ENCODE measurements around the gene SMCR8. TPM values are rescaled to one million over a fixed set of nuclear protein-coding genes. Genes with fewer than 3 reads are reported as not detected.

The SMCR8 gene
- total RNA-seq, 1 donor from 2014 or later: 13.4 TPM

DNA sequence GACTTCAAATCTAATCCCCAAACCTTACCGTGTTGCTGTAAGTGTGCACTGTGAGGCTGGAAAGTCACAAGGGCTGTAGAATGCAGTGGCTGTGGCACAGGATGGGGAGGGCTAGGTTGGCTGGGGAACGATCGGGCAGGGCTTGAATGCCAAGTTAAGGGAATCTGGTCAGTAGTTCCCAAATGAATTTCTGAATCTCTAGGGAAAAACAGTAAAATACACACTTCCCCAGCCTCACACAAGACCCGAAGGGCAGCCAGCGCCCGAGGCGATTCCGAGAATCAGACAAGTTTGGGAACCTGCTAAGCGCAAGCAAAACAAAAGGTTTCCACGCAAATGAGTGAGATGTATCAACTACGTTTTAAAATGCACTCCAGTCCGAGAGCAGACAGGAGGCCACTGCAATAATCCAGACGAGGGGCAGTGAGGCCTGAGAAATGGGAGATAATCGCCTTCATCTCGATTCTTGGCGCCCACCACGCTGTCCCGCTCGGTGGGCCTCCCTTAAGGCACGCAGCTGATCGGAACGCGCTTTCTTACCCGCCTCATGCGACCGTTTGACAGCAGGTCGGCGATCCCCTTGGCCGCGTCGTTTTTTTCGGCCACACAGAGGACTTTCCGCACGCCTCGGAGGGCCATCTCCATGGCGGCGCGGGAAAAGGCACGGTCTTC, 898 bp upstream of the SMCR8 start:
- intact Hi-C loops (cut with DNase I): loop anchor here (10.0 kb wide), 1 partner anchor 49 kb away; the partner anchor contains the start of gene MIEF2
- no peak for ATAC-seq
- no peak for DNase-seq (ENCODE audit: low spot score)

DNA sequence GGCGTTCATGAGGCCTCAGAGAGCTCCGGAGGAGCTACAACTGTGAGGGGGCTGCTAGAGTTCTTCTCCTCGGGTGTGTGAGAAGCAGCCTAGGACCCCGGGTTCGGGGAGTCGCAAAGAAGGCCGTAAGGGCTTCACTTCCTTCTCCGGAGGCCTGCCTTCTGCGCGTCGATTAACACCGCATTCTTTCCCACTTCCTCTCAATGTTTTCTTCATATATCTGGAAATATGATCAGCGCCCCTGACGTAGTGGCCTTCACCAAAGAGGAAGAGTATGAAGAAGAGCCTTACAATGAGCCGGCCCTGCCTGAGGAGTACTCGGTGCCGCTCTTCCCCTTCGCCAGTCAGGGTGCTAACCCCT, 449 bp downstream of the SMCR8 start:
- DNase-seq (ENCODE audit: low spot score) (no peak), ATAC-seq (peak; percentile 2)
- intact Hi-C loops (cut with DNase I): loop anchor here (10.0 kb wide), 1 partner anchor 51 kb away; the partner anchor contains the start of gene MIEF2

DNA sequence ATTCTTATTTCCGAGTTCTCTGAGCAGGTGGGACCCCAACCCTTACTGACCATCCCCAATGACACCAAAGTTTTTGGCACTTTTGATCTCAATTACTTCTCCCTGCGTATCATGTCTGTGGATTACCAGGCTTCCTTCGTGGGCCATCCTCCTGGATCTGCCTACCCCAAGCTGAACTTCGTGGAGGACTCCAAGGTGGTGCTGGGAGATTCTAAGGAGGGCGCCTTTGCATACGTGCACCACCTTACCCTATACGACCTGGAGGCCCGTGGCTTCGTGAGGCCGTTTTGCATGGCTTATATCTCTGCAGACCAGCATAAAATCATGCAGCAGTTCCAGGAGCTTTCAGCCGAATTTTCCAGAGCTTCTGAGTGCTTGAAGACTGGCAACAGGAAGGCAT, 868 bp downstream of the SMCR8 start:
- ATAC-seq: no peak
- intact Hi-C loops (cut with DNase I): loop anchor here (10.0 kb wide), 1 partner anchor 51 kb away; the partner anchor contains the start of gene MIEF2
- no peak for DNase-seq (ENCODE audit: low spot score)

DNA sequence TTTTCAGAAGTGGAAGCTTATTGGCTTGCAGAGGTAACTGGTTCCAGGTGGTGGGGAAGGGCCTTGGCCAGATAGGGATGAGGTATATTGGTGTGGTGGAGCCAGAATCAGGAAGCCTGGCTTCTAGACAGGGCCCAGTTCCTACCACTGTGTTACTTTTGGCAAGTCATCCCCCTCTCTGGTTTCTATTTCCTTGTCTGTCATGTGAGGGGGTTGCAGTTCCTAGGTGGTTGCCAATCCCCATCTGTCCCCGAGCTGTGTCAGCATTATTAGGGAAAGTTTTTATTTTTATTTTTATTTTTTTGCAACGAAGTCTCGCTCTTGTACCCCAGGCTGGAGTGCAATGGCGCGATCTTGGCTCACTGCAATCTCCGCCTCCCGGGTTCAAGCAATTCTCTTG, 3.0 kb downstream of the SMCR8 start:
- ATAC-seq: no peak
- intact Hi-C loops (cut with DNase I): loop anchor here (10.0 kb wide), 1 partner anchor 53 kb away; the partner anchor contains the start of gene MIEF2
- no peak for DNase-seq (ENCODE audit: low spot score)

DNA sequence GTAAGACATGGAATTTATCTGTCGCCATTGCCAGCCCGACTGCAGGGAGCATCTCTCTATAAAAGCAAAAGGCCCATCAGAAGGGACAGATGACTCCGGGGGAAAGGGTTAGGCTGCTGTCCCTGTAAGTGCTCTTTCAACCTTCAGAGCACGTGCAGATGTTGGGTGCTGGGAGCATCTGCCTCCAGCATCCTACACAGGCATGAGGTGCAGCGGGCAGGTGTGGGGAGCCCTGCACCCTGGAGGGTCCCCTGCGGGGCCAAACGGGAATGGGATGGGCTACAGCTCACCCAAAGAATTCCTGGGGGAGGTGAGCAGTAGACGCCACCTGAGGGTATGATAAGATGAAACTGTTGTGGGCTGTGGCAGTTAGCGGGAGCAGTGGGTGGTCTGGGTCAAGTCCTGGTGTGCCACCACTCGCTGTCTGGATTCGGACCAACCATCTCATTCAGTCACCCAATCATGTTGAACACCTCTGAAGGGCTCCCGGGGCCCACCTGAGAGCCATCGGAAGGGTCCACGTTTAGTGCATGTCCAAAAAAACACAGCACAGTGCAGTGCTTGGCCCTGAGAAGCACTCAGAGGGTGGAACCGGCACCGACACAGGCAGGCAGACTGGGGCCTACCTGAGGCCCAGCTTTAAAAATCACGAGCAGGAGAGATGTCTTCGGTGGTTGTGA, 3.8 kb downstream of the SMCR8 start:
- no peak for DNase-seq (ENCODE audit: low spot score)
- intact Hi-C loops (cut with DNase I): loop anchor here (10.0 kb wide), 1 partner anchor 54 kb away; the partner anchor contains the start of gene MIEF2
- ATAC-seq: no peak

DNA sequence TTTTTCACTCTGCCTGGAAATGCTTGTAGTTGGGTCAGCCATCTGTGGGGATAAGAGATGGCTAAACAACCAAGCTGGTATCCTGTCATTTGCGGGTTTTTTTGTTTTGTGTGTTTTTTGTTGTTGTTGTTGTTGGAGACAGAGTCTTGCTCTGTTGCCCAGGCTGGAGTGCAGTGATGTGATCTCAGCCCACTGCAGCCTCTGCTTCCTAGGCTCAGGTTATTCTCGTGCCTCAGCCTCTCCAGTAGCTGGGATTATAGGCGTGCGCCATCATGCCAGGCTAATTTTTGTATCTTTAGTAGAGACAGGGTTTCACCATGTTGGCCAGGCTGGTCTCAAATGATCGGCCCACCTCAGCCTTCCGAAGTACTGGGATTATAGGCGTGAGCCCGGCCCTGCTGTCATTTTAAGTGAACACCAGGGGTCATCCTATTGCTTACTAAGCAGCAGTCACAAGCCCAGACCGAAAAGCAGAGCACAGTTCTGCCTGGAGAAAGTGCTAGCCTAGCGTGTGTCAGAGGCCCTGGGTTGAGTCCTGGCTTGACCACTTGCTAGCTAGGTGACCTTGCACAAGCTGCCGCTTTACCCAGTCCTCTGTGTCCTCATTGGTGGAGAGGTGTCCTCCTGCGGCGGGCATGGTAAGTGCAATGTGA, 4.6 kb downstream of the SMCR8 start:
- intact Hi-C loops (cut with DNase I): loop anchor here (10.0 kb wide), 1 partner anchor 55 kb away; the partner anchor contains the start of gene MIEF2
- no peak for ATAC-seq
- DNase-seq (ENCODE audit: low spot score): no peak

DNA sequence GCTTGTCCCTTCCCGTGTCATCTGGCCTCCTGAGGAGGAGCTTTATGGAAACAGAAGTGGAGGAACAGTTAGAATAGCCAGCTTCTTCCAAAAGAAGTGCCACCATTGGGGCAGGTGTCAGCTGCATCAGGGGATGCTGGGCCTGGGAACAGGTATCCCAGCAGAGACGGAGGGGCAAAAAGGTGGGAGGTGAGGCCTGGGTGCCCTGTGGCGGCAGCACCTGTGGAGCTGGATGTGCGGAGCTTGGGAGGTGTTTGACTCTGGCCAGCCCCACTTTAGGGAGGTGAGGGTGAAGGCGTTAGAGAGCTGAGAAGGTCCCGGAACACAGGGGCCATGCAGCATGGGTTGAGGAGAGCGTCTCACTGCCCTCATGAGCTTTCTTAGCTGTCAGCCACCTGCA, 5.2 kb downstream of the SMCR8 start:
- DNase-seq (ENCODE audit: low spot score): no peak
- intact Hi-C loops (cut with DNase I): no loop called here
- ATAC-seq: no peak

DNA sequence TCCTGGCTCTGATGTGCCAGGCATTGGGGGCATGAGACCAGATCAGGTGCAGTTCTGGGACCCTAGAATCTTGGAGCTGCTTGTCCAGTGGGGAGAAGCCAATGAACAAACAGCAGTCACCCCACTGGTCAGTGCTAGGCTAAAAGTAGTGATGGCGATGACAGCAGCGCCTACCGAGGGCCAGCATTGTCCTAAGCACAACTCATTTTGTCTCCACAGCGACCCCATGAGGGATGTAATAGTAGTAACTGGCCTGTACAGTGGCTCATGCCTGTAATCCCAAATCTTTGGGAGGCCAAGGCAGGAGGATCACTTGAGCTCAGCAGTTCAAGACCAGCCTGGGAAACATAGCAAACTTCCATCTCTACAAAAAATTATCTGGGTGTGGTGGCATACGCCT, 6.2 kb downstream of the SMCR8 start:
- no peak for DNase-seq (ENCODE audit: low spot score)
- intact Hi-C loops (cut with DNase I): no loop called here
- no peak for ATAC-seq

DNA sequence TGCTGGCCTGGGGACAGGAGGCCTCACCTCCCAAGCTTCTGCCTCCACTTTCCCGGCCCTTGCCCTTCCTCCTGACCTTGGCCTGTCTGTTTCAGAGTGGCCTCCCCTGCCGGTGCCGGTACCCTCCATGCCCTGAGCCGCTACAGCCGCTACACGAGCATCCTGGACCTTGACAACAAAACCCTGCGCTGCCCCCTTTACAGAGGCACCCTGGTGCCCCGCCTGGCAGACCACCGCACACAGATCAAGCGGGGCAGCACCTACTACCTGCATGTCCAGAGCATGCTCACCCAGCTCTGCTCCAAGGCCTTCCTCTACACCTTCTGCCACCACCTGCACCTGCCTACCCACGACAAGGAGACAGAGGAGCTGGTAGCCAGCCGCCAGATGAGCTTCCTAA, 7.4 kb downstream of the SMCR8 start:
- ATAC-seq (no peak), DNase-seq (ENCODE audit: low spot score) (no peak)
- intact Hi-C loops (cut with DNase I): no loop called here

DNA sequence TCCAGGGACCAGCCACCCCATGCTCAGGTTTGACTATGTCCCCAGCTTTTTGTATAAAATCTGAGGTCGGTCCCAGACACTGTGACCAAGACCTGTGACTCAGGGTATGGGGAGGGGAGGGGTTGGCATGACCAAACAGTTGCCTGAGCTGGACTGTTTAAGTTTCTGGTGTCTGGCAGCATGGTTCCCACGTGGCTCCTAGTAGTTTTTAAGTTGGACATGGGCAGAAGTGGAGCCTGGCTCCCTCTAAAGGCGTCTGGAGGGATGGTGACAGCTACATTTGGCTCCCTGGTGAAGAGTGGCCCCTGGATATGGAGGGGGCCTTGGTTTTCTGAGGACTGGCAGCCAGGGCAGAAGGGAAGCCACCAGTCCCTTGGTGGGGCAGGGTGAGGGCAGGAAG, 7.9 kb downstream of the SMCR8 start:
- DNase-seq (ENCODE audit: low spot score) (no peak), ATAC-seq (no peak)
- intact Hi-C loops (cut with DNase I): no loop called here

DNA sequence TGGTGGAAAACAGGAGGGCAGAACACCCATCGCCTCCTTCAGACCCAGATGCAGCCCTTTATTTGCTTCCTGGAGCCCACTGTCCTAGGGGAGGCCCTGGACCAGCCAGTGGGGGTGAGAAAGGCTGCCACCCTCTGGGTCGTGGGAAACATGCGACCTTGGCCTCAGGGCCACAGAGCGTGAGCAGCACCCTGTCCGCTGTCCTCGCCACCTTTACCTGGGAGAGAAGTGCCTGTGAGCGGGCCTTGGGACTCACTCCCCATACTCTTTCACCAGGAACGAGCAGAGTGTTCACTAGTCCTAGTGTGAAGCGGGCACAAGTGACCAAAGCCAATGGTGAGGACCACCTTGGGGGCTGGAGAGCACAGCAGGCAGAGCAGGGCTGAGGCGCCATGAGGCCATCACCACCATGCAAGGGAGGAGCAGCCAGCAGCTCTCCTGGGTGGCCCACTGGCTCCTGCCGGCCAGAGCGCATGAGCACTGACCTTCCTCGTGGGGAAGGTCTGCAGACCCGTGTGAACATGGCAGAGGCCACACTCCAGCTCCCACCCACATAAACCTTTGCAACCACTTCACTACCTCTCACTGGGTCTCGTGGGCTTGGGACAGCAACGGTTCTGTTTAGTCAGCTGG, 8.5 kb downstream of the SMCR8 start:
- intact Hi-C loops (cut with DNase I): no loop called here
- no peak for DNase-seq (ENCODE audit: low spot score)
- ATAC-seq: no peak

DNA sequence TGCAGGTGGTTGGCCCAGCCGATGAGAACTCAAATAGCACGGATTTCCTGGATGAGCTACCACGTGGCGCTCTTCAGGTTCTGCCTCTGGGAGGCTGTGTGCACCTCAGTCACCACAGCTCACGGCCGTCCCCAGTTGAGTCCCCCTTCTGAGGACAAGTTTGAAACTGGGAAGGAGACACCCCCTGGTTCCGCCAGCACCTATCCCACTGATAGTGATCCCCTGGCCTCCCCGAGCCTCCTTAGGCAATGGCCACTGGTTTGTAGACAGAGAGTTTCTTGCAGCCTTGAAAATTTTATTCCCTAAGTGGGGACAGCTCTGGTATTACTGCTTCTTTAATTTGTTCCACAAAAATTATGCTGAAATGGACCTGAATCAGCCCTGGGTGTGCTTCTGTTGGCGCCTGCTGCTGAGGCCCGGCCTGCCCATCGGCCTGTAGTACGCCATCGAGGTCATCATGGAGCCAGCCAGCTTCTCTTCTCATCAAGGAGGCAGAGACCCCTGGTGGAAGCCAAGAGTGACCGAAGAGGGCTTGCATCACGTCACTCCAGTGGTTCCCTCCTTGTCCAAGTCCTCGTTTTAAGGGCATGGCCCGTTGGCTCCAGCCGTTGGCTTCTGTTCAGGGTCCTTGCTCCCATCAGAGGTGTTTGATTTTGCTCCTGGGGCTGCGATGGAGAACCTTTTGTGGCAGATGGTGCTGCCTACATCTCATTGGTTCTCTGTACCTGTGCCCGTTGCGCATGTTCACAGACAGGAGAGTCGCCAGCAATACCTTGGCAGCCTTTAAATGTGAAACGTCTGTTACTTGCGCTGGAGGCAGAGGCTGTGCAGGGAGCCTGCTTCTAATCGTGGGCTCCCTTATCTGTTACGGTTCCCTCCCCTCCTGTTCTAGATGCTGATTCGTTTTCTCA, 9.3 kb downstream of the SMCR8 start:
- ATAC-seq (peak; percentile 71), DNase-seq (ENCODE audit: low spot score) (no peak)
- intact Hi-C loops (cut with DNase I): no loop called here

DNA sequence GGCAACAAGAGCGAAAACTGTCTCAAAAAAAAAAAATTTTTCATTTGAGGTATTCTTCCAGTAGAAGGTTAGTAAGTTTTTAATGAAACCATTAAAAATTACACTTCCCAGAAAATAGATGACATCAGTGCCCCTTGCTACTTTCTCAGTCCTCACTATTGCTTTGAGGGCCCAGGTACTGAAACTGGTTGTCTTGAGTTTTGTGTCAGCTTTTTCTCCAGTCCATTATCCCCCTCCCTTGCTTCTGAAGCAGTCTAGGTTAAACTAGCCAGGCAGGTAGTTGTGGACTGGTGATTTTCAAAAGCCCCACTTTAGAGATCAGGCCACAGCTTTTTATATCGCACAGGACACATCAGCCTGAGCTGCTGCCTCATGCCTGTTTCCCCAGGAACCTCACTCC, 10.9 kb downstream of the SMCR8 start:
- no peak for ATAC-seq
- intact Hi-C loops (cut with DNase I): no loop called here
- no peak for DNase-seq (ENCODE audit: low spot score)

DNA sequence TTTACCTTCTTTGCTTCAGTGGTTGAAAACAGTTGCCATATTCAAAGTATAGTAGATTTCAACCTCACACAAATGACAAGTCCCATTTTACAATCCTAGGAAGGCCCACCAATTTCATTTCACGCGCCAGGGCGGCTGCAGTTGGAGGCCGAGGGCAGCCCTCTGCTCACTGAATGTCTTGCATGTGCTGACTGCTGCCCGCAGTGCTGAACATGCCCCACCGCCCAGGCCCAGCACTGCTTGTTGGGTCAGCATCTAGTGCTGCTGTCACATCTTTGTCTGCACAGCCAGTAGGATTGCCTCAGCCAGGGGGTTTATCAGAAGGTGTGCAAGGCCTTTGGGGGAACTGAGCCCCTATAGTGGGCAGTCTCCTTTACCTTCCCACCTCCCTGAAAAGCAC, 11.5 kb downstream of the SMCR8 start:
- intact Hi-C loops (cut with DNase I): no loop called here
- DNase-seq (ENCODE audit: low spot score) (no peak), ATAC-seq (no peak)

DNA sequence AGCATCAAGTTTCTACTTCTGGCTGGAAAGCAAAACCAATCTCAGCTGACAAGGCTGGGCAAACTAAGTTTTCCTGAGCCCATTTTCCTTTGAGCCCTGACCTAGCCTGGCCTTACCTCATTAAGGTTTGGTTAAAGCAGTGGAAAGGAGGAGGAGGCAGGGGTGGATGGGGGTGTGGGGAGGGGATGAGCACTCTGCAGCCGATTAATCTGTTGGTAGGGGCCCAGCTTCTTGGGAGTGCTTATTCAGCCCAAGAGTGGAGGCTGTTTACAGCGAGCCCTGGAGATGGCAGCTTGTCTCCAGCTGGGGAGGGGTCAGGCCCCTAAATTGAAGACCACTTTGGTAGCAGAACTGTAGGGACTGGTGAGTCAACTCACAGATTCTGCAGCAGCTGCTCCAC, 12.0 kb downstream of the SMCR8 start:
- no peak for DNase-seq (ENCODE audit: low spot score)
- intact Hi-C loops (cut with DNase I): no loop called here
- peak; percentile 10 for ATAC-seq

DNA sequence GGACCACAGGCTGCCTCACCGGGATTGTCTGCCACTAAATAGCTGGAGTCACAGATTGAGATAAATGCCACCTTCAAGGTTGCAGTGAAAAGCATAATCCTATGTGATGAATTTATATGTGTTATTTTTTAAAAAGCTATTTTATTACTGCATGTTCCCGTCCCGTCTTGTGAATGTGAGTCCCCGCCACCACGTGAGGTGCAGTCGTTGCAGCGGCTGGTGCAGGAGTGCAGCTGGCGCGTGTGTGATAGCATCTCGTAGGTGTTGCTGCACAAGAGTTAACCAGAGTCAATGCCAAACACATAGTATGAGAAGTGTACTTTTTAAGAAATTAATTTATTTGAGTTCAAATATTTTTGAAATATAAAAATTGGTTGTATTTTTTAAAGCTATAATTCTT, 12.5 kb downstream of the SMCR8 start:
- DNase-seq (ENCODE audit: low spot score) (no peak), ATAC-seq (no peak)
- intact Hi-C loops (cut with DNase I): no loop called here

DNA sequence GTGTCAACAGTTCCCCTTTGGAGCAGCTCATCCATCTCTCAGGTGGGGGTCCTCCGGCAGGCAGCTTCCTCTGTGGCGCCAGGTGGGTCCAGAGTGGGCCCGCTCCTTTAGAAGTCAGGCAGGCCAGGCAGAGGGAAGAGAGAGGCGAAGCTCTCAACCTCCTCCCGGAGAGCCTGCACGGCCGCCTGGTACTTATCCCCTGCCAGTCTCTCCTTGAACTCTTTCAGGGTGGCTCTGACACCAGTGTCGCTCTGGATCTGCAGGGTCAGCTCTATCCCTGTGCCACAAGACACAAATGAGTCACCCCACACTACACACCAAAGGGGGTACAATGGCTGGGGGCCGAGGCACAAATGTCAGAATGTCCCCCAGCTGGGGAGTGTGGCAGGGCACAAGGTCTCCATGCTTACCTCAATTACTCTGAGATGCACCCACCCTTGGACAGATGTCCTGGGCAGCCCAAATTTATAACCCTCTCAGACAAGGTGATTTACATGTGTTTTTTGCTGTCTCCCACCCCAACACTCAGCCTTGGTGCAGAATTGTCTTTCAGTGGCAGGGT, 13.6 kb downstream of the SMCR8 start:
- intact Hi-C loops (cut with DNase I): no loop called here
- DNase-seq (ENCODE audit: low spot score): no peak

DNA sequence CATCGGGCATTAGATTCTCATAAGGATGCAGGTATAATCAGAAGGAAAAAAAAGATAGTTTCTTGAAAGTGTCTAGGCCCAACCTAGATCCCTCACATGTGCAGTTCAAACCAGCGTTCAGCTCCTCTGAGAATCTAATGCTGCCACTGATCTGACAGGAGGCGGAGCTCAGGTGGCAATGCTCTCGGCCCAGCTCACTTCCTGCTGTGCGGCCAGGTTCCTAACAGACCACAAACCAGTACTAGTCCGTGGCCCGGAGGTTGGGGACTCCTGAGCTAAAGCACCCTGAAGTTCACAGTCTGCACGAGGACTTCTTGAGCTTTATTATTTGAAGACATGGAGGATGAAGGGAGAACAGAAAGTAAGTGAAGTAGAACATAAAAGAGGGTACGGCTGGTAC, 16.8 kb downstream of the SMCR8 start:
- DNase-seq (ENCODE audit: low spot score): no peak
- intact Hi-C loops (cut with DNase I): no loop called here
- ATAC-seq: no peak

More for the DNA sequence above, 13.6 kb downstream of the SMCR8 start:
- ATAC-seq: no peak

Data from sciatic nerve (tissue), 2 donors.